HG02981 (cell line): Measurements from ENCODE around the gene NACC2.

Source experiments
- ATAC-seq: cut with Tn5 transposase; IDR thresholded peaks from one replicate; pipeline ENCODE4 v1.9.1; 2021; ENCODE audit warnings: mild to moderate bottlenecking, moderate library complexity; ENCODE audit not compliant: unreplicated experiment

NACC2 gene

DNA sequence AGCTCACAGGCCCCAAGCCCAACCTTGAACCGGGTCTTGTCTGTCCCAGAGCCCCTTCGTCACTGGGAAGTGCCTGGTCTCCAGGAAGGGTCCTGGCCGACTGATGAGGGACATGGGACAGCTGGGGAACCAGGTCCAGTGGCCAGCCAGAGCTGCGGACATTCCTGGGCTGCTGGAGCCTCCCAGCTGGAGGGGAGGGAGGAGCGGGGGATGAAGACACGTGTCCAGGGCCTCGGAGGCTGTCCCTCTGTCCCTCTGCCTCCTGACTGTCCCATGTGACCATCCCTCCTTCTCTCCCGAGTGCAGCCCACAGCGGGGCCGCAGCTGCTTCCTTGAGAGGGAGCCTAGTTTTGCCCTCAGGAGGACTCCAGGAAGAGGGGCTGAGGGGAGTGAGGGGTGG, 92.2 kb downstream of the NACC2 start:
- ATAC-seq: no peak

DNA sequence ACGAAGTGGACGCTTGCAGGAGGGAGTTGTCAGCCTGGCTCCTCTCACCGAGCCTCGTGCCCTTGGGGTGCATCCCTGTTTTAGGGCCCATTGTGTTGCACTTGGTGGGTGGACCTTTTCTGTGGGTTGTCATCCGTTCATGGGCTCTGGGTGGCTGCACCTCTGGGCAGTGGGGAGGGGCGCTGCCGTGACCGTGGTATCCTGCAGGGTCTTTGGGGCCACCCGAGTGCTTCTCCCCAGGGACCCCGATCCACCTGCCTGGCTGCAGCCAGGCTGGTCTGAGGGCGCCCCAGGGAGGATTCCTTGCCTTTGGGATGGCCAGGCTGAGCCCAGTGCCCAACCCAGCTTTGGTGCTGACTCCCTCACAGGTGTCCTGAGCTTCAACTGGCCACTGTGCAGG, 92.9 kb downstream of the NACC2 start:
- ATAC-seq: no peak

DNA sequence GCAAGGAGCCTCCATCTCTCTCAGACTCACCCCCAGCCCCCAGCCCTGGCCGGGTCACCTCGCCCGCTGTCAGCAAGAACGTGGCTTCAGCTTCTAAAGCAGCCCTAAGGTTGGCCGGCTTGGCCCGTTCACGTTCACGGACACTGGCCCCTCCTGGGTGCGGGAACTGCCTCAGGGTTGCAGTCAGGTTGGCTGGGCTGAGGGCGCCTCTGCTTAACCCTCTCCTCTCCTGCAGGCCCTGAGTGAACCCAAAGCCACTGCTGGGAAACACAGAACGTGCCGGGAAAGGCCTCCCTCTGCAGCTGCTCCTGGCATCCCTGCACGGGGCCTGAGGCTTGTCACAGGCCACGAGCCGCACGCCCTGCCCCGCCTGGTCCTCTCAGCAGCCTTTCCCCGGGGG, 93.9 kb downstream of the NACC2 start:
- ATAC-seq: no peak

DNA sequence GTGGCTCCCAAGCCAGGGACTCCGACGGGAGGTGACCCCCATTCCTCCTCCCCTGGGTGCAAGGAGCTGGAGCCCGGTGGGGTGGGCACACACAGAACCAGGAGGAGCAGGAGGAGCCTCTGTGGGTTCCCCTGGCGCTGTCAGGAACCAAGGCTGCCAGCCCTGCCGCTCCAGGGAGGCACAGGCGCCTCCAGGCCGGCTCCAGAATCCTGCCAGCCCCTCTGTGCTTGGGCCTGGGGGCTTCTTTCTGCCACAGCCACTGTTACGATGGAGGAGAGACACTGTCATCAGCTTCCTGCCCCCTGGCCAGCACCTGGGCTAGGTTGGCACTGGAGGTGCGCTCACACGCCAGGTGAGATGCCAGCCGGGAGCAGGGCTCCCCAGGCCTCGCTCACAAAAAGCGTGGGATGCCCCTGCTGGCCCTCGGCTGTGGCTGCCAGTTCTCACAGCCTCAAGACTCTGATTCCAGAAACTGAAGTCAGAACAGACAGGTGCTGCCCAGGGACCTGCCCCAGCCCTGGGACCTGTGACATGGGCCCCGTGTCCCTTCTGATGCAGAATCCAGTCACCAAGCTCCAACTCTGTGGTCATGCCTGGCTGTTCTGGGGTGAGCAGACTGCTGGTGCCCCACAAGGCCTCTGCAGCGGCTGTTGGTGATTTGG, 96.5 kb downstream of the NACC2 start:
- ATAC-seq: no peak

DNA sequence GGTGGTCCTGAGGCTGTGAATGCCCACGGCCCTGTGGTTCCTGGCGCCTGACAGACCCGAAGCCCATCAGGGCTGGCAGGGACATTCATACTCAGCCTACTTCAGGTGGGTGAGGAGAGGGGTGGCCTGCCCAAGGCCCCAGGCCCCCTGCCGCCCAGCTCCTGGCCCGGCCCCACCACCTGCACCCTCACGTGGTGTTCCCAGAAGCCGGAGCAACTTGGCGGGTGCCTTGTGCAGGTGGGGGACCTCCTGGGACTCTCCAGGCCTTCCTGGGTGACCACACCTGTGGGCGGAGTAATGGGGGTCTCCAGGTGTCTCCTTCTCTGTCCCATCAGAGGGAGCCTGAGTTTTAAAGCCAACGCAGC, 97.1 kb downstream of the NACC2 start:
- no peak for ATAC-seq

DNA sequence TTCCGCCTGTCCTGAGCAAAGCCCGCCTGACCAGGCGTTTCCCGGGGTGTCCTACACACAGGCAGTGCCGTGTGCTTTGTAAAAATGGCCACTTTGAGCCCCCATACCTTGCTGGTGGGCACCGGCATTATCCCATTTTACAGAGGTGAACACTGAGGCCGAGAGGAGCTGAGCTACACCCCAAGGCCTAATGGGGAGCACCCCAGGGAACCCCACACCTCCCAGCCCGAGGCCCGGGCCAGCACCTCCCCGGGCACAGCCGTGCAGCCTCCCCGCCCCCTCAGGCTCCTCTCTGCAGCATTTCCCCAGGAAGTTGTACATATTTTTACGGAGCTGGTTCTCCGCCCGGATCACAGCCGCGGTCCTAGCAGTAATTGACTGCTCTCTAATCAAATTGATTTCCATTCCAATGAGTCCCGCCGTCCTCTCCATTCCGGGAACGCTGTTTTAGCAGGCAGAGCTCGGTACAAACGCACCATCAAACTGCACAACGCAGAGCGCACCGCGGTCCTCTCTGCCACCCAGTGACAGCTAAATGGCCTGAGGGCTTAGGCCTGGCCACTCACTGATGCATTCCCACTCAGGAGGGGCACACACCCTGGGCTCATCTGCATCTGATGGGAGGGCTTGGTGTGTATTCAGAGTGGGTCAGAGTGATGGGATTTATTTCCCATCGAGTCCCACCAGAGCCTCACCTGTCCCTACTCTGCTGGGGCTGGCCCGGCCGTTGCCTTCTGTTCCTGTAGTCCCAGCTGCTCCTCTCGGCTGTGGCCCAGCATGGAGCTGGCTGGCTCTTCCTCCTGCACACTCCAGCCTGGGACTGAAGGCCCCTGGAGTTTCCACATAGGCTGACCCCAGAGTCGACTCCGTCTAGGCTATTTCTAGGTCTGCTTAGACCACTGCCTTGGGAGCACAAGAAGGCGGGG, 97.7 kb downstream of the NACC2 start:
- no peak for ATAC-seq

DNA sequence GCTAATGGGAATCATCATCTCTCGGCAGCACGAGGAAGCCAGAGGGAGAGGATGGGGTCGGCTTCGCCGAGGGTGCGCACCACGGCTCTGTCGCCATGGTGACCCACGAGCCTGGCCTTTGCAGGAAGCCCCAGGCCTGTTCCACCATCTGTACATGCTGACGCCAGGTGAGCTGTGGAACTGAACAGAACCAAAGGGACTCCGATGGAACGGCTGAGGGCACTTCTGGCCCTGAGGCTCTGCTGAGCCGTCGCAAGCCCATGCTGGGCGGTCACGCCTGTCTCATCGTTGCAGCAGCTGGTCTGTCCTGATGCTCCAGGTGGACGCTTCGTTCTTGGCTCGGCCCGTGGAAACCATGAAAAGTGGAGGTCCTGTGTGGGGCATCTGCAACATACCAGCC, 99.3 kb downstream of the NACC2 start:
- ATAC-seq: no peak

DNA sequence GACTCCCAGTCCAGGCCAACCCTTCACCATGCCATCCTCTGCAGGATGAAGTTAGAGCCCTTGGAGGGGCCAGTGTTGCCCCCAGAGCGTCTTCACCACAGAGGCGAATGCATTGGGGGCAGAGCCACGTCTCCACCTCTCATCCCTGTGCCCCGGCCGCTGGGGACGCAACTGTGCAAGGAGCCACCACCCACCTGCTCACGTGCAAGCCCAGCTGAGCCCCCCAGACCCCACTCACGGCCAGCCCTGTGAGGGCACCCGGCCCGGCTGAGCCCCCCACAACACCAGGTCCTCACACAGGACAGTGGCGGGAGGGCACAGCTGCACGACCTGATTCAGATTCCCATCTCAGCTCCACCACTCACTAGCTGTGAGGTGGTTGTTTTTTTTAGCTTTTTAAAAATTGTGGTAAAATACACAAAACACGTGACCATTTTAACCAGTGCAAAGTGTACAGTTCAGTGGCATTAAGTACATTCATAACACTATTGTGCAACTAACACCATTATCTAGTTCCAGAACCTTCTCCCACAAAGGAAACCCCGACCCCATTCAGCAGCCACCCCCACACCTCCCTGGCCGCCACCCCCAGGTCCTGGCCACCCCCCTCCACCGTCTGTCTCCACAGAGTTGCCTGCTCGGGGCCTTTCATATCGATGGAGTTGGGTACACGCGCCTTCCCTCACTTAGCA, 100.4 kb downstream of the NACC2 start:
- ATAC-seq: no peak

DNA sequence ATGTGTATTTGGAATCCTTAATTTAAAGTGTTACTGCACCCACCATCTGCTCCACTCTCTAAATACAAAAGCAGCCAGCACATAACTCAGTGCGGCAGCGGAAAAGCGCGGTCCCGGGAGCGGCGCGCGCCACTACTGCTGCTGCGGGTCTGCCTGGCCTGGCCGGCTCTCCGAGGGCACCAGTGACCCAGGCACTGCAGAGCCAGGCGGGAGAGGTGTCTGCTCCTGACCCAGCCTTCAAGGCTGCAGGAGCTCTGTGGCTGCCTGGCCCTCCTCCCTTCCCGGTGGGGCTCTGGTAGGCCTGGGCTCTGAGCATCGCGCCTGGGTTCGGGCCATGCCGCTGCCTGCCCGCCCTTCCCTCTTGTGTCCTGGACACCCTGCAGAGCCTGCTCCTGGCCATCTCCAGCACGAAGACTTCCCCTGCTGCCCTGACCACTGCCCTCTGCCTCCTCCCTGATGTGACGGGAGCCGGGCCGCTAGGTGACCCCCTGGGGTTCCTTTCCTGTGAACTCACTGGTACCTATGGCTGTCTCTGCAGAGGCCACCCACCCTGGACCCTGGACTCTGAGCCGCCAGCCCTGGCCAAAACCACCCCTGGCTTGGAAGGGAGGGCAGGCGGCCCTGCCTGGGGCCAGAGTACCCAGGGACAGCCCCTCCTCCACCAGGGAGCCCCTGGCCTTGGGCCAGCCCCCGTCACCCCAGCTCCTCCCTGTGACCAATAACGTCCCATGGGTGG, 101.2 kb downstream of the NACC2 start:
- ATAC-seq: no peak

DNA sequence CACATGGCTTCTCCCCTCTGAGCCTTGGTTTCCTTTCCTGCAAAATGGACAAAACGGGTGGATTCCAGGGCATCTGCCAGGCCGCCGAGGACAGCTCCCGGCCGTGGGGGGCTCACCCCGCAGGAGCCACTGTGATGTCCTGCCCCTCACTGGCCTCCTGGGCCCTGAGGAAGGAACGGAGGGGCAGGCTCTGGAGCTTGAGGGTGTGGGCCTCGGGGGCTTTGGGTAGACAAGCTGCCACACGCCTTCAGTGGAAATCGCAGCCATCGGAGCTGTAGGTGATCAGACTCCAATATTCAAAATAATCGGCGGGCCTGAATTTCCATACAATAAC, 101.7 kb downstream of the NACC2 start:
- no peak for ATAC-seq

DNA sequence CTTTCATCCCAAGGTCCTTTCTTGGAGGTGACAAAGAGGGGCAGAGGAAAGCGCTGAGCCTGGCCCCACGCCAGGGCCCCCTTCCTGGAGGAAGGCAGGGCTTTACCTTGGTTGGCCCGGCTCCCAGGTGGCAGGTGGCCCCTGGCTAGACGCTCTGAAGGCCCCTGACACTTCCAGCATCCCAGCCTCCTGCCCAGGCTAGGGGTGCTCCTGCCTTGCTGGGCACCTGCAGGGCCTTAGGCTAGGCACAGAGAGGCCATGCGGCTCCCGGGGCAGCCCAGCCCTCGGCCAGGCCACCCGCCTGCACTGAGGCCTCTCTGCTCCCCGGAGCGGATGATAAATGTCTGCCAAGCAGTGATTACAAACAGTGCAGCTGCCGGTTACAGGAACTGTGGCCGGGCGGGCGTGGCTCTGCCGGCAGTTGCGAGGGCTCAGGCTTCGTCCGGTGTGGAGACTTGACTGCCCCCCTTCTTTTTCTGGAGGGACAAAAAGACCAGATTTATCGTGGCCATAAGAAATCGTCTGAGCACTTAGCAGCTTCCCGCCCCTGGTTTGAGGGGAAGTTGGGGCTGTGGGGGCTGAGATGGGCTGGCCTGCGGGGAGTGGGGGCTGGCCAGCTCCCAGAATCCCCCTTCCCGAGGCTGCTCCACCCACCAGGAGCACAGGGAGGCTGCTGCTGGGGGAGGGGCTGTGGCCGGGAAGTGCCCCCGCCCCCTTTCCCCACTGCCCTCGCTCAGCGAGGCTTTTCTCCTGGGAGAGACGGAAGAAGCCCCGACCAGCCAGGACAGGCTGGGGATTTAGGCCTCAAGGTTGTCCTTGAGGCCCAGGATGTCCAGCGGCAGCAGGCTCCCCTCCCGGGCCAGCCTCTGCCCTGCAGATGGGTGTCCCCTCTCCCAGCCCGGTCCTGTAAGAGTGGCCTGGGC, 102.3 kb downstream of the NACC2 start:
- ATAC-seq: no peak

DNA sequence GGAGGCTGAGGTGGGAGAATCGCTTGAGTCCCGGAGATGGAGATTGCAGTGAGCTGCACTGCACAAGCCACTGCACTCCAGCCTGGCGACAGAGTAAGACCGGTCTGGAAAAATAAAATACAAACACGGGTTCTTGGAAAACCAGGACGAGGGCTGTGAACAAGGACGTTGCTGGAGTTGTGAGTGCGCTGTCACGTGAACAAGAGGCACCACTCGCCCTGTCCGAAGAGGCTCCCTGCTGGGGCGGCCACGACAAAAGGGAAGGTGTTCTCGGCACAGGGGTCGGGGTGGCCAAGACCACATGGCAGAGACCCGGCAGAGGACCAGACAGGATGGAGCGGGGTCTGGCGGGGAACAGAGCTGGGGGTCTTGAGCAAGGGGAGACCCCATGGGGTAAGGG, 103.3 kb downstream of the NACC2 start:
- ATAC-seq: no peak

DNA sequence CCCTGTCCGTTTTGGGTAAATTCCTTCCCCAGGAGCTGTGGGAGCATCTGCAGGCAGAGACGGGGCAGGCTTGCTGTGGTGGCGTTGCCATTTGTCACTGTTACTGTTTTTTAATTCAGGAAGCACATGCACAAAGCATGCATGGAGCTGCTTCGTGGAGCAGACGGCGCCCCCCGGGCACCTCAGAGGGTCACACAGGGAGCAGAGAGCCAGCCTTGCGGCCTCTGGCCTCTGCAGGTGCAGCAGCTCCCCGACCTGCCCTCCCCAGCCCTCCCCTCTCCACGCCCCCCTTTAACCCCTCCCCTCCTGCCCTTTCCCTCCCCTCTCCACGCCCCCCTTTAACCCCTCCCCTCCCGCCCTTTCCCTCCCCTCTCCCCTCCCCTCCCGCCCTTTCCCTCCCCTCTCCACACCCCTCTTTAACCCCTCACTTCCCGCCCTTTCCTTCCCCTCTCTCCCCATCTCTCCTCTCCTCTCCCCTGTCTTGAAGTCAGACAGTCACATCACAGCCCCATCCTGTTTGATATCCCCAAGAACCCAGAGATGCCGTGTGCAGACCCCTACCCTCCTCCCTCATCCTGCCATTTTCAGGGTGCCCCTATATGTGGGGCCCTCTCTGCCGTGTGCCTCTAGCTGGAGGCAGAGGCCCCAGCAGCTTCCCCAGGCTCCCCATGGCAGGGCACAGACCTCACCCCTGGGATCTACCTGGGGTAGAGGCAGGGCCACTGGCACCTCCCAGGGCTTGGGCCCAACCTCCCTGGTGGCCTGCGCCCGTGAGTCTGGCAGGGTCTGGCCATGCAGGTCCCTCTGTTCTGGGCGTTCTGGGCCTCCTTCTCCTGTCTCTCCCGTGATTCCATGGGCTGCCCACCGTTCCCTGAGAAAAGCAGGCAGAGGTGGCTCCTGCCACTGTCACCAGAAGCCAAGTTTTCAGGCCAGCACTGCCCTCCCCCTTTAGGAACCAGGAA, 104.3 kb downstream of the NACC2 start:
- ATAC-seq: no peak

DNA sequence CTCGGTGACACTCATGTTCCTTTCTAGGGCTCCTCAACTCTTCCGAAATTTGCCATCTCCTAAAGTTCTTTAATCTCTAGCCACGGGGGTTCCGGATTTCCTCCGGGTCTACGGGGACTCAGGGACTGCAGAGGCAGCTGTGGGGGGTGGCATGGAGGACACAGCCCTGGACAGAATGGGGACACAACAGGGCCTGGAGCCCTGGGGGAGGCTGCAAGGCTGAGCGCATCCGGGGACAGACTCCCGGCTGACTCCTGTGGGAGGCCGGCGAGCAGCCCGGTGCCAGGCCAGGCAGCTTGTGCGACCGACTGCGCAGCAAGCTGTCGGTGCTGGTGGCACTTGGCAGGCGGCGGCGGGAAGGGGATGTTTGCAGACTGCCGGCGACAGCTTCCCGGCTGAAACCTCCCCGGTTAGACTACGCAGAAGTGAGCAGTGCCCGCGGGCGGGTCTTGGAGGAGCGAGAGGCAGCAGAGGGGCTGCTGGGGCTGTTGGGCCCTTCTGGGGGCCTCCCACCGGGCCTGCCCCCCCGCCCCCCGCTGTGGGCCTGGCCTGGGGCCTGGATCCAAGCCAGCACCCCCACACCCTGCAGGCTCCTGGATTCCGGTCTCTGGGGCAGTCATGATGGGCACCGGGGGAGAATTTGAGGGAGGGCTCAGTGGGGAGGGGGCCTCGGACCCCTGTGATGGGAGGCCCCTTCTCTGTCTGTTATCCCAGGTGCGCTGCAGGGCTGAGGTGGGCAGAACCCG, 105.2 kb downstream of the NACC2 start:
- no peak for ATAC-seq

DNA sequence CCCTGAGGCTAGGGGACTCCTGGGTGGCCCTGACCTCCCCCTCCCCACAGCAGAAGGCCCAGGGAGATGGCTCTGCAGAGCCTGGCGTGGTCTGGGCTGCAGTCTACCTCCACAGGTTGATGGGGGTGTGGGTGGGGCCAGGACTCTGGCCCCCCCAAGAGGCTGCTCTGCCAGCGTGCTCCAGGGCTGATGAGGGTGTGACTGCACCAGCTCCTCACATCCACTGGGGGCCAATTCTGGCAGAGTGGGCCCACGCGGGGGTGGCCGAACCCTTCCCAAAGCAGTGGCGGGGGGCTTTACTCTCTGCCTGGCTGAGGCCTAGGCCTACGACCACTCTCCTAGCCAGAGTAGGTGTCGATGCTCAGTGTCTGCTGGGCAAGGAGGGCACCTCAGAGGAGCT, 105.9 kb downstream of the NACC2 start:
- no peak for ATAC-seq

DNA sequence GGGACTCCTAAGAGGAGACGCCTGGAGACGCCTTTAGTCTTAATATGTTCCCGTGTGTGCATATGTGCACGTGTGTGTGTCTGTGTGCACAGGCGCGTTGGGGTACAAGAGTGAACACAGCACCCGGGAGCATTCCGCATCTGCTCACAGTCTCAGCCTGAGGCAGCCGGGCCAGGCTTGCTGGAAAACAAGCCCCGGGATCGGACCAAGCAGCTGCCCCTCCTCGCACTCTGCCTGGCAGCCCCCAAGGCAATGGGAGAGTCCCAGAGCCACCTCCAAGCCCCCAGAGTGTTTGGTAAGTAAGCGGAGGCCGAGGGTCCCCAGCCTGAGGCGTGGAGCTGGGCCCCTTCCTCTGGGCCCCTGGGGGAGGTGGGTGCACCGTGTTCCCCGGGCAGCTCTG, 106.6 kb downstream of the NACC2 start:
- ATAC-seq: no peak

DNA sequence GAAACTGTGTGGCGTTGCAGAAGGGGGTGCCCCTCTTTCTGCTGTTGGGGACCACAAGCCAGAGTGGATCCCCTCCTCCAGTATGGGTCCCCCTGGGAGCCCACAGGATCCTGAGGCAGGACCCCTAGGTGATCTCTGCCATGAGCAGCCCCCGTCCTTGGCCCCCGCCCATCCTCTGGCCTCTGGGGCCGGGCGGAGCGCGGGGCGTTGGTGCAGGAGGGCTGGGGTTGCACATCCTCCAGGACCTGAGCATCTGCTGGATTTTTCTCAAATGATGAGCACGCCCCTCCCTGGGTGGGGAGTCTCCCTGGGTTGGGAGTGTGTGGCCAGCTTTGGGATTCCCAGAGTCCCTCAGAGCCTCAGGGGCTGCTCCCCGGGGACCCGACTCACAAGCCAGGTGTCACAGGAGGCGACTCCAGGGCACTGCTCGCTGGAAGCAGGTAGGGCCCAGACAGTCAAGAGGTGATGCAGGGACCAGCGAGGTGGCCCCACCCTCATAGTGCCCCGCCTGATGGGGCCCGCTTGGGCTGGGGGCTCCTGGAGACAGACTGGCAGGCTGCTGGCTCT, 107.2 kb downstream of the NACC2 start:
- no peak for ATAC-seq

DNA sequence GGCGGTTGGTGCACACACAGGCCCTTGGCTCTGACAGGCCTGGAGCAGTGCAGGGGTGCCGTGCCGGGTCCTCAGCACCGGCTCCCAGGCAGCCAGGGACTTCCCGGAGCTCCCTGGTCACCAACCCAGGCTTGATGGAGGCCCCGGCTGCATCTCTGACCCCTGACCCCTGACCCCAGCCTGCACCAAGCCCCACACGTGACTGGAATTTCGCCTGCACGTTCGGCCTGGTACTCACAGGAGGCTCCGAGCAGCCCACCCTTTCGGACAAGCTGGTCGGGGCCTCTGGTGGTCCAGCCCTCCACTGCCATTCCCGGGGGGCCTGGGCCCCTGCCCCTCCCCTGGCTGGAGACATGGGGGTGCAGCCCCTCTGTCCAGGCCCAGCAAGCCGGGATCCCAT, 108.5 kb downstream of the NACC2 start:
- ATAC-seq: no peak
